OCI-LY1 (cell line): Measurements from ENCODE around the gene GALNT17.
"Not testable (repeated sequence)": the region's sequence is repeated elsewhere in the genome, so short reads cannot be mapped to it uniquely, and the experiment has no call there.

Experiments
- H2AFZ ChIP-seq: fragments of 200-600 bp; sonication (generic), shearing (Covaris generic); 2 replicates; pipeline ENCODE4 v1.6.0; 2014; ENCODE audit warnings: antibody characterized with exemption, mild to moderate bottlenecking, low read length
- H3F3A ChIP-seq: fragments of 200-600 bp; sonication (generic), shearing (Covaris generic); 2 replicates; pipeline ENCODE4 v1.6.0; 2014; ENCODE audit warnings: mild to moderate bottlenecking, antibody characterized with exemption, low read length, moderate library complexity; ENCODE audit not compliant: insufficient read depth
- H3K27ac ChIP-seq: fragments of 200-600 bp; sonication (generic); 2 replicates; pipeline ENCODE4 v1.5.1; 2014; ENCODE audit warnings: low read length, mixed run types, mild to moderate bottlenecking, low read depth; ENCODE audit not compliant: poor library complexity, severe bottlenecking
- H3K27me3 ChIP-seq: fragments of 200-600 bp; sonication (generic); 2 replicates; pipeline ENCODE4 v1.6.0; 2014; ENCODE audit warnings: antibody characterized with exemption, mild to moderate bottlenecking, low read length, moderate library complexity; ENCODE audit not compliant: insufficient read depth
- H3K36me3 ChIP-seq: fragments of 200-600 bp; sonication (generic); 2 replicates; pipeline ENCODE4 v1.6.1; 2014; ENCODE audit warnings: mild to moderate bottlenecking, antibody characterized with exemption, low read length, moderate library complexity, mixed read lengths; ENCODE audit not compliant: insufficient read depth
- H3K4me1 ChIP-seq: fragments of 200-600 bp; sonication (generic); 2 replicates; pipeline ENCODE4 v1.5.1; 2014; ENCODE audit warnings: mild to moderate bottlenecking, low read length, moderate library complexity; ENCODE audit not compliant: insufficient read depth, severe bottlenecking
- H3K4me2 ChIP-seq: fragments of 200-600 bp; sonication (generic), shearing (Covaris generic); 2 replicates; pipeline ENCODE4 v1.6.1; 2014; ENCODE audit warnings: low read length
- H3K4me3 ChIP-seq: fragments of 200-600 bp; sonication (generic); 2 replicates; pipeline ENCODE4 v1.5.1; 2014; ENCODE audit warnings: low read length, low read depth, mild to moderate bottlenecking, mixed read lengths; ENCODE audit not compliant: poor library complexity, severe bottlenecking
- H3K79me2 ChIP-seq: fragments of 200-600 bp; shearing (Covaris generic); 2 replicates; pipeline ENCODE4 v1.6.1; 2016; ENCODE audit warnings: mixed run types, low read length, mixed read lengths; ENCODE audit not compliant: insufficient read depth
- H3K9ac ChIP-seq: fragments of 200-600 bp; sonication (generic), shearing (Covaris generic); 2 replicates; pipeline ENCODE4 v1.6.1; 2014; ENCODE audit warnings: mild to moderate bottlenecking, low read length, mixed read lengths
- H3K9me2 ChIP-seq: fragments of 200-600 bp; sonication (generic), shearing (Covaris generic); 2 replicates; pipeline ENCODE4 v1.6.1; 2014; ENCODE audit warnings: low read depth, mild to moderate bottlenecking, low read length, mixed read lengths
- H3K9me3 ChIP-seq: fragments of 200-600 bp; shearing (Covaris generic); 2 replicates; pipeline ENCODE4 v1.6.1; 2014; ENCODE audit warnings: low read length, mixed read lengths
- H4K20me1 ChIP-seq: fragments of 200-600 bp; sonication (generic), shearing (Covaris generic); 2 replicates; pipeline ENCODE4 v1.6.0; 2016; ENCODE audit warnings: mild to moderate bottlenecking, low read length; ENCODE audit not compliant: insufficient read depth
- EZH2 ChIP-seq: fragments of 200-600 bp; sonication (generic), shearing (Covaris generic); IDR thresholded peaks from 2 replicates; pipeline ENCODE4 v1.8.0; 2017; ENCODE audit warnings: borderline replicate concordance, mixed run types, mild to moderate bottlenecking, antibody characterized with exemption, low read length, moderate library complexity, mixed read lengths
- TF ChIP-seq, protein P1 (sequence below): fragments of 200-600 bp; sonication (generic), shearing (Covaris generic); IDR thresholded peaks from 2 replicates; pipeline ENCODE4 v1.5.1; 2017; ENCODE audit warnings: mild to moderate bottlenecking, antibody characterized with exemption, low read length, moderate library complexity, mixed read lengths

The GALNT17 gene

DNA sequence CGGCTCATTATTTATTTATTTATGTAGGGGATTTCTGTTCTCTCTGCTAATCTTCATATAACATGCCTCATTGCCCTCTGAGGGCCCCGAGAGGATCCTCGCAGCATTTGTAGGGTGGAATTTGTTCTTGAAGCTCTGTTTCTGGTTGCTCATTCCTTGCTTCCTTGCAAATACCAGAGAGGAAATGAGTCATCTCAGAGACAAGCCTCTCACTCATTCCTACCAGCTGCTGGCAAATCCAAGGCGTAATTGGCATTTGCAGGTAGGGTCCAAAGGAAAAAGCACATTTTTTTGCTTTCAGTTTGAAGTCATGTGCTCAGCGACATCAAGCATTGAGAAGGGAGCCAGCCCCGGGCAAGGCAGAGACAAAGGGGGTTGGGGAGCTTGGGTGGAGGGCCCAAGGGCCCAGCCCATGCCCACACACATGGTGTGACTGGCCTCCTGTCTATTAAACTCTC, 501.6 kb downstream of the GALNT17 start:
- Histone ChIP-seq H3K4me2 (no peak overlapping the region), H3K9ac (no peak overlapping the region)

DNA sequence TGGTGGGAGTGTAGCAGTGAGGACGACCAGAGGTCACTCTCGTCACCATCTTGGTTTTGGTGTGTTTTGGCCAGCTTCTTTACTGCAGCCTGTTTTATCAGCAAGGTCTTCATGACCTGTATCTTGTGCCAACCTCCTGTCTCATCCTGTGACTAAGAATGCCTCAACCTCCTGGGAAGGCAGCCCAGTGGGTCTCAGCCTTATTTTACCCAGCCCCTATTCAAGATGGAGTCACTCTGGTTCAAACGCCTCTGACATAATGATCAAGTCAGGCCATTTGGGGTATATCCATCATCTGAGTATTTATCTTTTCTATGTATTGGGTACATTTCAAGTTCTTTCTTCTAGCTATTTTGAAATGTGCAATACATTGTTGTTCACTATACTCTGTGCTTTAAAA, 503.9 kb downstream of the GALNT17 start:
- not testable (repeated sequence) for H3K27ac ChIP-seq, H2AFZ ChIP-seq, H3K27me3 ChIP-seq, H3F3A ChIP-seq, H3K4me2 ChIP-seq, H3K79me2 ChIP-seq, H3K4me1 ChIP-seq, H3K4me3 ChIP-seq, H3K36me3 ChIP-seq, H3K9ac ChIP-seq, H3K9me2 ChIP-seq, H3K9me3 ChIP-seq, H4K20me1 ChIP-seq

More for the DNA sequence above, 501.6 kb downstream of the GALNT17 start:
- no peak for TF ChIP-seq EZH2
- TF ChIP-seq, protein P1, sequence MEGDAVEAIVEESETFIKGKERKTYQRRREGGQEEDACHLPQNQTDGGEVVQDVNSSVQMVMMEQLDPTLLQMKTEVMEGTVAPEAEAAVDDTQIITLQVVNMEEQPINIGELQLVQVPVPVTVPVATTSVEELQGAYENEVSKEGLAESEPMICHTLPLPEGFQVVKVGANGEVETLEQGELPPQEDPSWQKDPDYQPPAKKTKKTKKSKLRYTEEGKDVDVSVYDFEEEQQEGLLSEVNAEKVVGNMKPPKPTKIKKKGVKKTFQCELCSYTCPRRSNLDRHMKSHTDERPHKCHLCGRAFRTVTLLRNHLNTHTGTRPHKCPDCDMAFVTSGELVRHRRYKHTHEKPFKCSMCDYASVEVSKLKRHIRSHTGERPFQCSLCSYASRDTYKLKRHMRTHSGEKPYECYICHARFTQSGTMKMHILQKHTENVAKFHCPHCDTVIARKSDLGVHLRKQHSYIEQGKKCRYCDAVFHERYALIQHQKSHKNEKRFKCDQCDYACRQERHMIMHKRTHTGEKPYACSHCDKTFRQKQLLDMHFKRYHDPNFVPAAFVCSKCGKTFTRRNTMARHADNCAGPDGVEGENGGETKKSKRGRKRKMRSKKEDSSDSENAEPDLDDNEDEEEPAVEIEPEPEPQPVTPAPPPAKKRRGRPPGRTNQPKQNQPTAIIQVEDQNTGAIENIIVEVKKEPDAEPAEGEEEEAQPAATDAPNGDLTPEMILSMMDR: no peak
- Histone ChIP-seq H3F3A (no peaks in the 10 kb centered on the region), H3K27me3 (no peaks in the 10 kb centered on the region), H3K36me3 (no peaks in the 10 kb centered on the region), H3K9me3 (no peaks in the 10 kb centered on the region), H3K9me2 (no peaks in the 10 kb centered on the region), H3K27ac (no peak overlapping the region), H3K4me1 (no peaks in the 10 kb centered on the region), H3K4me3 (no peak overlapping the region), H4K20me1 (no peaks in the 10 kb centered on the region), H2AFZ (no peak overlapping the region), H3K79me2 (no peaks in the 10 kb centered on the region)

DNA sequence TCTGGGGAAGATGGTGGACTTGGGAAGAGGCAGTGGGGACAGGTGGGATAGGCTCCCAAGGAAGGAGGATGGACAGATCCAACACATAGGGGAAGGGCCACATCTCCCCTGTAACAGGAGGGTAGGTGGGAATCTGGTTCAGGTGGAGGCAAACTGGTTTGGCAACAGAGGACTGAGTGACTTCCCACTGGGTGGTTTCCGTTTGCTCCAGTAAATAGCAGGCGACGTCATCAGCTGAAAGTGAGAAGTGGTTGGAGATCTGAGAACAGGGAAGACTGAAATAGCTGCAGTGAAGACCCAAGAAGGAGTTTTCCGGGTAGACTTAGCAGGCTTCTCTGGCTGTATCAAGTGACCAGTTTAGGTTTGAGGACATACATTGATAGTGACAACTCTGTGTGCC, 504.4 kb downstream of the GALNT17 start:
- 0 out of 2 replicates have a peak, but pooled peaks cover 7% of the 10 kb centered on the region for H3K27me3 ChIP-seq
- no peaks in the 10 kb centered on the region for H3K36me3 ChIP-seq
- no peak overlapping the region for H3K4me3 ChIP-seq
- H3K9me3 ChIP-seq: no peaks in the 10 kb centered on the region
- no peak overlapping the region for H3K27ac ChIP-seq
- no peaks in the 10 kb centered on the region for H3K79me2 ChIP-seq
- TF ChIP-seq, protein P1: no peak
- no peak for TF ChIP-seq EZH2
- no peaks in the 10 kb centered on the region for H3K9me2 ChIP-seq
- no peaks in the 10 kb centered on the region for H3F3A ChIP-seq
- no peak overlapping the region for H2AFZ ChIP-seq
- H3K4me1 ChIP-seq: no peaks in the 10 kb centered on the region
- H3K9ac ChIP-seq: no peak overlapping the region
- no peak overlapping the region for H3K4me2 ChIP-seq
- no peaks in the 10 kb centered on the region for H4K20me1 ChIP-seq

DNA sequence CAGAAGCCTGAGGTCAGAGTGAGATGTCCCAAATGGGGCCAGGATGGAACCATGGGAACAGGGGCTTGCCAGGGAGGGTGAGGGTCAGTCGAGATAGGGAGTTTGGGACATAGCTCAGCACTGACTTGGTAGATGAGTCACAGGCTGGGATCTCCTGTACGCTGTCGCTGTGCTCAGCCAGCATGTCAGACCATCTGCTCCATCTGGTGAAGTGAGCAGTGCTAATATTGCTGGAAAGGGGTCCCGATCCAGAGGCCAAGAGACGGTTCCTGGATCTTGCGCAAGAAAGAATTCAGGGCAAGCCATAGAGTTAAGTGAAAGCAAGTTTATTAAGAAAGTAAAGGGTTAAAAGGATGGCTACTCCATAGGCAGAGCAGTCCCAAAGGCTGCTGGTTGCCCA, 505.6 kb downstream of the GALNT17 start:
- Histone ChIP-seq H3K36me3 (no peaks in the 10 kb centered on the region), H3K27me3 (0 out of 2 replicates have a peak, but pooled peaks cover 7% of the 10 kb centered on the region)
- no peak for TF ChIP-seq EZH2
- TF ChIP-seq, protein P1: no peak

More for the DNA sequence above, 505.6 kb downstream of the GALNT17 start:
- no peaks in the 10 kb centered on the region for H3K9me2 ChIP-seq
- H3K79me2 ChIP-seq: no peaks in the 10 kb centered on the region
- no peaks in the 10 kb centered on the region for H4K20me1 ChIP-seq
- no peak overlapping the region for H3K27ac ChIP-seq
- H2AFZ ChIP-seq: no peak overlapping the region
- H3F3A ChIP-seq: no peaks in the 10 kb centered on the region
- H3K4me1 ChIP-seq: no peaks in the 10 kb centered on the region
- H3K4me3 ChIP-seq: no peak overlapping the region
- H3K9ac ChIP-seq: no peak overlapping the region
- no peaks in the 10 kb centered on the region for H3K9me3 ChIP-seq
- H3K4me2 ChIP-seq: no peak overlapping the region
